ENCODE results near the gene MAN1C1. TPM values are rescaled to one million over a fixed set of nuclear protein-coding genes. Genes with fewer than 3 reads are reported as not detected.

The MAN1C1 gene
- total and polyA plus RNA-seq, 10 of the 15 experiments (the other 5 are each of a cell fraction or from before 2014, with no cell fraction given), result 0.12 to 0.56 (median 0.22) TPM; not detected in 3

- TF ChIP-seq, protein P1, sequence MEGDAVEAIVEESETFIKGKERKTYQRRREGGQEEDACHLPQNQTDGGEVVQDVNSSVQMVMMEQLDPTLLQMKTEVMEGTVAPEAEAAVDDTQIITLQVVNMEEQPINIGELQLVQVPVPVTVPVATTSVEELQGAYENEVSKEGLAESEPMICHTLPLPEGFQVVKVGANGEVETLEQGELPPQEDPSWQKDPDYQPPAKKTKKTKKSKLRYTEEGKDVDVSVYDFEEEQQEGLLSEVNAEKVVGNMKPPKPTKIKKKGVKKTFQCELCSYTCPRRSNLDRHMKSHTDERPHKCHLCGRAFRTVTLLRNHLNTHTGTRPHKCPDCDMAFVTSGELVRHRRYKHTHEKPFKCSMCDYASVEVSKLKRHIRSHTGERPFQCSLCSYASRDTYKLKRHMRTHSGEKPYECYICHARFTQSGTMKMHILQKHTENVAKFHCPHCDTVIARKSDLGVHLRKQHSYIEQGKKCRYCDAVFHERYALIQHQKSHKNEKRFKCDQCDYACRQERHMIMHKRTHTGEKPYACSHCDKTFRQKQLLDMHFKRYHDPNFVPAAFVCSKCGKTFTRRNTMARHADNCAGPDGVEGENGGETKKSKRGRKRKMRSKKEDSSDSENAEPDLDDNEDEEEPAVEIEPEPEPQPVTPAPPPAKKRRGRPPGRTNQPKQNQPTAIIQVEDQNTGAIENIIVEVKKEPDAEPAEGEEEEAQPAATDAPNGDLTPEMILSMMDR (IDR thresholded peaks at IDR 0.05 in 2 of 3, conservative IDR thresholded peaks at IDR 0.05 in 1 of 3; ENCODE audit: control insufficient read depth in 2 of 3, extremely low read depth in 1 of 3, insufficient read depth in 1 of 3, low read depth in 3 of 3, low read length in 3 of 3), result no peak
Observed at GRCh38 chr1:25793585-25794170, 177.1 kb downstream of the MAN1C1 start (continued).

DNA sequence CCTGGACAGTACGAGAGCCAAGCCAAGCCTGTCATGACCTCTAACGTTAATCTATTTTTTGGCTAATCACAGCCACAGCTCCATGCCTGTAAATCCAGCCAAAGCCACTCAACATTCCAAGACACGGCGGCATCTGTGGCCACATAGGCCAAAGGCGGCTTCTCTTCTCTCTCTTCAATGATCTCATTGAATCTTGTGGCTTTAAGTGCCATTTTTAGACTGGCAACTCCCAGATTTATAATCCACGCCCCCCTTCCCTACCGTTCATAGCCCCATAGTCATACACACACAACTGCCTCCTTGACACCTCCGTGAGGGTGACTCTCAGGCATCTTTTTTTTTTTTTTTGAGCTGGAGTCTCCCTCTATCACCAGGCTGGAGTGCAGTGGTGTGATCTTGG lies 177.7 kb downstream of the MAN1C1 start:
- Histone ChIP-seq H3K79me2 (ENCODE audit: control insufficient read depth, insufficient read depth, low read length) (no peaks in the 10 kb centered on the region), H3K4me3 (no peak overlapping the region), H3K36me3 (ENCODE audit: control insufficient read depth in 2 of 2, insufficient read depth in 2 of 2, low read length in 1 of 2) (no peaks in the 10 kb centered on the region), H3K4me2 (ENCODE audit: control insufficient read depth, insufficient read depth) (no peak overlapping the region), H3K27ac (ENCODE audit: control insufficient read depth, insufficient read depth) (no peak overlapping the region), H3K4me1 (ENCODE audit: control insufficient read depth, insufficient read depth, low read length) (no peaks in the 10 kb centered on the region), H2AFZ (ENCODE audit: control insufficient read depth, low read depth, low read length) (no peak overlapping the region), H3K9me3 (replicated peaks; ENCODE audit: control insufficient read depth, insufficient read depth, low read length) (no peaks in the 10 kb centered on the region), H4K20me1 (ENCODE audit: control insufficient read depth, insufficient read depth) (no peaks in the 10 kb centered on the region), H3K9ac (ENCODE audit: control insufficient read depth, insufficient read depth, low read length) (no peak overlapping the region), H3K27me3 (replicated peaks in 1 of 2; ENCODE audit: control insufficient read depth in 2 of 2, insufficient read depth in 2 of 2, low read length in 1 of 2) (peaks cover 2% of the 10 kb centered on the region in 2 experiments; a peak in 2 of 4 replicates)
- SMC1A ChIA-PET (ENCODE audit: uncharacterized antibody, unreplicated experiment), result interaction anchor here (1.1 kb wide), 1 partner anchor 368 kb away, joined by 6 read pairs; no protein-coding TSS in a partner anchor
- no peak for ATAC-seq
- RAD21 ChIA-PET (ENCODE audit: unreplicated experiment), result interaction anchor here (1.3 to 2.0 kb wide), 2 partner anchors 185 to 291 kb away, joined by 4 to 6 read pairs; no protein-coding TSS in a partner anchor
- no peak for DNase-seq (ENCODE audit: low read depth, low spot score)
- intact Hi-C loops (cut with micrococcal nuclease; ENCODE audit: unreplicated experiment), result no loop called here
- in situ Hi-C loops (cut with MboI), result loop anchor here (5.0 kb wide), 1 partner anchor 52 kb away; no protein-coding TSS in a partner anchor
- BruUV-seq (replicated peaks), result no TSS peak
- CTCF ChIA-PET, result interaction anchor here (0.9 to 1.4 kb wide), 2 partner anchors 273 to 290 kb away, joined by 3 read pairs; no protein-coding TSS in a partner anchor
- POLR2A ChIA-PET, result interaction anchor here (0.7 kb wide), 1 partner anchor 192 kb away, joined by 3 read pairs; no protein-coding TSS in a partner anchor
- FAIRE-seq, result no peak
- WGBS (ENCODE audit: insufficient coverage, insufficient replicate concordance, low lambda C conversion rate, missing lambda C conversion rate), result 32% methylated on average over 8 of the region's 8 CpGs
- TF ChIP-seq TBL1XR1 (IDR thresholded peaks at IDR 0.05; ENCODE audit: low read depth, low read length) (no peak), STAT1 (conservative IDR thresholded peaks at IDR 0.05) (no peak), E4F1 (IDR thresholded peaks at IDR 0.05; ENCODE audit: borderline replicate concordance, partially characterized antibody) (no peak), RB1 (IDR thresholded peaks at IDR 0.05; ENCODE audit: borderline replicate concordance) (no peak), NRF1 (conservative IDR thresholded peaks at IDR 0.05; ENCODE audit: low read depth, low read length) (no peak), JUND (IDR thresholded peaks at IDR 0.05; ENCODE audit: low read depth, low read length) (no peak), STAT3 (IDR thresholded peaks at IDR 0.05; ENCODE audit: low read depth, low read length) (no peak), TCF12 (IDR thresholded peaks at IDR 0.05; ENCODE audit: low read depth, low read length) (no peak), RUNX3 (IDR thresholded peaks at IDR 0.05; ENCODE audit: low read length) (no peak), SPI1 (IDR thresholded peaks at IDR 0.05; ENCODE audit: borderline replicate concordance, insufficient read depth, low read depth, low read length) (no peak), MLLT1 (IDR thresholded peaks at IDR 0.05) (no peak), CHD1 (IDR thresholded peaks at IDR 0.05; ENCODE audit: low read depth, low read length) (no peak), ASH2L (IDR thresholded peaks at IDR 0.05; ENCODE audit: borderline replicate concordance, low read depth) (no peak), NR2C2 (IDR thresholded peaks at IDR 0.05; ENCODE audit: borderline replicate concordance, control insufficient read depth, insufficient read length, low read depth) (no peak), CREM (IDR thresholded peaks at IDR 0.05; ENCODE audit: low read depth) (no peak), MXI1 (IDR thresholded peaks at IDR 0.05; ENCODE audit: low read depth, low read length) (no peak)

Measured in GM12878 (cell line).